ENCODE results near the gene OTOP3.

GRCh38 chr17:74930535-74931036 is 5.1 kb upstream of the OTOP3 start:
- TF ChIP-seq CTCF (IDR thresholded peaks at IDR 0.05) (no peak), POLR2A (IDR thresholded peaks at IDR 0.05) (no peak)
